ENCODE results near the gene GPBAR1. TPM values are rescaled to one million over a fixed set of nuclear protein-coding genes. Genes with fewer than 3 reads are reported as not detected.
A peak's percentile ranks its signal among the peaks of the same experiment; 100 is the strongest.

GPBAR1 gene
- total and polyA plus RNA-seq, 5 donors: 3.5 to 8.6 (median 5.6) TPM

GRCh38 chr2:218224186-218224585, 36.6 kb upstream of the GPBAR1 start:
- no peak for DNase-seq
- ATAC-seq: no peak
- Histone ChIP-seq H3K27me3 (ENCODE audit: control insufficient read depth, insufficient read depth) (no peaks in the 10 kb centered on the region), H3K9me3 (ENCODE audit: control insufficient read depth, low read length) (no peaks in the 10 kb centered on the region), H3K4me3 (ENCODE audit: low read length) (no peak overlapping the region), H3K27ac (ENCODE audit: low read length) (no peak overlapping the region), H3K4me1 (ENCODE audit: control insufficient read depth, insufficient read depth, low read length) (peaks cover 12% of the 10 kb centered on the region)
- intact Hi-C loops (cut with DNase I): no loop called here
- 53% methylated on average over 1 of the region's 1 CpG for WGBS

DNA sequence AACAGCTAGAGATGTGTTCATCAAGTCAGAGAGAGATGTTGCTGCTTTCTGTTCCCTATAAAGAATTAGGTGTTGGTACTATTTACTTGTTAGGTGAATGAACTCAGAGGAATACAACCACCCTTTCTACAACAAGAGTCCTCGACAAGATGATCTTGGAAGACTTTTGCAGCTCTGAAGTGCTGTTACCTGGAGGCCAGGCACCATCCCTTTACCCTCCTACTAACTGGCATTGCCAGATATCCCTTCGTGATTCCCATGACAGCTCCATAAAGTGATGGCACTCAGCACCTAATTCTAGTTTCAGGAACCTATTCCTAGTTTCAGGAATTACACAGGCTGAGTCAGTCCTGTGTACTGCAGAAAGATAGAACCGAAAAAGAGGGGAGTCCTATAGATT, 33.9 kb upstream of the GPBAR1 start:
- ATAC-seq: no peak
- no peak for DNase-seq

GRCh38 chr2:218228366-218229090, 32.3 kb upstream of the GPBAR1 start:
- intact Hi-C loops (cut with DNase I): no loop called here
- no peaks in the 10 kb centered on the region for H3K27me3 ChIP-seq (ENCODE audit: control insufficient read depth, insufficient read depth)
- peak overlapping the region; percentile 81 for H3K27ac ChIP-seq (ENCODE audit: low read length)
- WGBS: 84% methylated on average over 6 of the region's 6 CpGs
- no peak for ATAC-seq
- H3K9me3 ChIP-seq (ENCODE audit: control insufficient read depth, low read length): no peaks in the 10 kb centered on the region
- H3K4me3 ChIP-seq (ENCODE audit: low read length): no peak overlapping the region
- DNase-seq: no peak
- peaks cover 8% of the 10 kb centered on the region for H3K4me1 ChIP-seq (ENCODE audit: control insufficient read depth, insufficient read depth, low read length)

More for the DNA sequence above, 33.9 kb upstream of the GPBAR1 start:
- no peak overlapping the region for H3K27ac ChIP-seq (ENCODE audit: low read length)
- H3K27me3 ChIP-seq (ENCODE audit: control insufficient read depth, insufficient read depth): no peaks in the 10 kb centered on the region
- 88% methylated on average over 3 of the region's 3 CpGs for WGBS
- no peaks in the 10 kb centered on the region for H3K9me3 ChIP-seq (ENCODE audit: control insufficient read depth, low read length)
- intact Hi-C loops (cut with DNase I): no loop called here
- H3K4me3 ChIP-seq (ENCODE audit: low read length): no peak overlapping the region
- H3K4me1 ChIP-seq (ENCODE audit: control insufficient read depth, insufficient read depth, low read length): peaks cover 9% of the 10 kb centered on the region

GRCh38 chr2:218229239-218229638, 31.6 kb upstream of the GPBAR1 start:
- intact Hi-C loops (cut with DNase I): no loop called here
- H3K4me3 ChIP-seq (ENCODE audit: low read length): no peak overlapping the region

GRCh38 chr2:218229851-218230250, 31.0 kb upstream of the GPBAR1 start:
- Histone ChIP-seq H3K27ac (ENCODE audit: low read length) (no peak overlapping the region), H3K4me1 (ENCODE audit: control insufficient read depth, insufficient read depth, low read length) (peaks cover 8% of the 10 kb centered on the region), H3K27me3 (ENCODE audit: control insufficient read depth, insufficient read depth) (no peaks in the 10 kb centered on the region), H3K4me3 (ENCODE audit: low read length) (no peak overlapping the region), H3K9me3 (ENCODE audit: control insufficient read depth, low read length) (no peaks in the 10 kb centered on the region)
- DNase-seq (no peak), ATAC-seq (peak; percentile 38 to 64)
- intact Hi-C loops (cut with DNase I): no loop called here
- WGBS: 82% methylated on average over 4 of the region's 4 CpGs

More at GRCh38 chr2:218229239-218229638, 31.6 kb upstream of the GPBAR1 start:
- DNase-seq (no peak), ATAC-seq (peak; percentile 67 to 84)
- 13% methylated on average over 3 of the region's 3 CpGs for WGBS
- H3K27me3 ChIP-seq (ENCODE audit: control insufficient read depth, insufficient read depth): no peaks in the 10 kb centered on the region
- H3K27ac ChIP-seq (ENCODE audit: low read length): no peak overlapping the region
- H3K9me3 ChIP-seq (ENCODE audit: control insufficient read depth, low read length): no peaks in the 10 kb centered on the region
- peaks cover 8% of the 10 kb centered on the region for H3K4me1 ChIP-seq (ENCODE audit: control insufficient read depth, insufficient read depth, low read length)

- Histone ChIP-seq H3K27me3 (ENCODE audit: control insufficient read depth, insufficient read depth) (no peaks in the 10 kb centered on the region), H3K27ac (ENCODE audit: low read length) (no peak overlapping the region), H3K4me3 (ENCODE audit: low read length) (no peak overlapping the region), H3K4me1 (ENCODE audit: control insufficient read depth, insufficient read depth, low read length) (peaks cover 8% of the 10 kb centered on the region), H3K9me3 (ENCODE audit: control insufficient read depth, low read length) (no peaks in the 10 kb centered on the region)
- DNase-seq: no peak
- WGBS: 2% methylated on average over 1 of the region's 1 CpG
- peak; percentile 50 to 66 for ATAC-seq
- intact Hi-C loops (cut with DNase I): no loop called here
These were observed 29.9 kb upstream of the GPBAR1 start for GRCh38 chr2:218230882-218231281.

DNA sequence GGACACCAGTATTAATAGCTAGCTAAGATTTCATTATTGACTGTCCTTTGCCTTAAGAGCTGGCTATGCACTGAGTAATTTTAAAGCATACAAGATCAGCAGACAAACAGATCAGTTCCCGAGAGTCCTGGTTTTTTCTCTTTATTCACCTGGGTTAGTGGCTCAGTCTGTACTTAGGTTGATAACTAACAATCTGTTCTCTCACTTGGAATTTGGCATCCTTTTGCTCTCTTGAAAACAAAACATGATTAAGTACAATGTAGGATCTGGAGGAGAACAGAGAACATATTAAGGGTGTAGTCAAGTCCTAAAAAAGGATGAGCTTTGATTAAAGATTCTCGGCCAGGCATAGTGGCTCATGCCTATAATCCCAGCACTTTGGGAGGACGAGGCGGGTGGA, 27.3 kb upstream of the GPBAR1 start:
- ATAC-seq (no peak), DNase-seq (no peak)
- intact Hi-C loops (cut with DNase I): no loop called here
- Histone ChIP-seq H3K27ac (ENCODE audit: low read length) (no peak overlapping the region), H3K4me3 (ENCODE audit: low read length) (no peak overlapping the region), H3K4me1 (ENCODE audit: control insufficient read depth, insufficient read depth, low read length) (peaks cover 6% of the 10 kb centered on the region), H3K27me3 (ENCODE audit: control insufficient read depth, insufficient read depth) (no peaks in the 10 kb centered on the region), H3K9me3 (ENCODE audit: control insufficient read depth, low read length) (no peaks in the 10 kb centered on the region)
- 92% methylated on average over 4 of the region's 4 CpGs for WGBS

- intact Hi-C loops (cut with DNase I): no loop called here
- Histone ChIP-seq H3K27ac (ENCODE audit: low read length) (no peak overlapping the region), H3K4me1 (ENCODE audit: control insufficient read depth, insufficient read depth, low read length) (peaks cover 4% of the 10 kb centered on the region), H3K27me3 (ENCODE audit: control insufficient read depth, insufficient read depth) (no peaks in the 10 kb centered on the region), H3K4me3 (ENCODE audit: low read length) (no peak overlapping the region), H3K9me3 (ENCODE audit: control insufficient read depth, low read length) (no peaks in the 10 kb centered on the region)
- ATAC-seq: no peak
- no peak for DNase-seq
- WGBS: 59% methylated on average over 3 of the region's 3 CpGs
These were observed 26.3 kb upstream of the GPBAR1 start for GRCh38 chr2:218234521-218234920.

DNA sequence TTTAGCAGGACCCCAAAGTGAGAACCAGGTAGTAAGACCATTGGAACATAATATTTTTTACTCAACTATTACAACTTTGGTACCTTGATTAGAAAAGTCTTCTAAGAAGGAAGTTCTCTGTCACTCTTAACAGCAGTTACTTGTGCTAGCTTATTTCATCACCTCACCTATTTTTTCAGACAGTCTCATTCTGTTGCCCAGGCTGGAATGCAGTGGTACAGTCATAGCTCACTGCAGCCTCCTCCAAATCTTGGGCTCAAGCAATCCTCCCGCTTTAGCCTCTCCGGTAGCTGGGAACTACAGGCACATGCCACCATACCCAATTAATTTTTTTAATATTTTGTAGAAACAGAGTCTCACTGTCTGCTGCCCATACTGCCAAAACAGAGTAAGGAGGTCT, 25.8 kb upstream of the GPBAR1 start:
- Histone ChIP-seq H3K9me3 (ENCODE audit: control insufficient read depth, low read length) (no peaks in the 10 kb centered on the region), H3K4me3 (ENCODE audit: low read length) (no peak overlapping the region), H3K27ac (ENCODE audit: low read length) (no peak overlapping the region), H3K4me1 (ENCODE audit: control insufficient read depth, insufficient read depth, low read length) (peaks cover 4% of the 10 kb centered on the region), H3K27me3 (ENCODE audit: control insufficient read depth, insufficient read depth) (no peaks in the 10 kb centered on the region)
- intact Hi-C loops (cut with DNase I): no loop called here
- 97% methylated on average over 2 of the region's 2 CpGs for WGBS
- ATAC-seq (no peak), DNase-seq (no peak)

DNA sequence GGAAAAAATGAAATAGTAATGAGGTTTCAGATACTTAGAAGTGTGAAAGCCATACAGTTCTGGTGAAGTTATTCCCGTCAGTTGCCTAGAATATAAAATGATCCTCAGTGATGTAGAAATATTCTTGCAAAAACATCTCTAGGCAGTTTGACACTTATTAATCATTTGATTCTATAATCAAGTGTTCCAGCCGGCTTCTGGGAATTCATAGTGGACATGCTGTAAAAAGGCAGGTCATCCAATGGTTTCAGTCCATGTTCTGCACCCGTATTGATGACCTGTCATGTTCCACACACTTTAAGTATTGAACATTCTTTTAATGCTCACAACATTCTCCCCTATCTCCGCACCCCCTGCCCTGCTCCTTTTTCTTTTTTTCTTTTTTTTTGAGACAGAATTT, 24.0 kb upstream of the GPBAR1 start:
- Histone ChIP-seq H3K27me3 (ENCODE audit: control insufficient read depth, insufficient read depth) (no peaks in the 10 kb centered on the region), H3K9me3 (ENCODE audit: control insufficient read depth, low read length) (no peaks in the 10 kb centered on the region), H3K4me3 (ENCODE audit: low read length) (no peak overlapping the region), H3K27ac (ENCODE audit: low read length) (no peak overlapping the region), H3K4me1 (ENCODE audit: control insufficient read depth, insufficient read depth, low read length) (no peaks in the 10 kb centered on the region)
- ATAC-seq (no peak), DNase-seq (no peak)
- 92% methylated on average over 4 of the region's 4 CpGs for WGBS
- intact Hi-C loops (cut with DNase I): no loop called here

- H3K27me3 ChIP-seq (ENCODE audit: control insufficient read depth, insufficient read depth): no peaks in the 10 kb centered on the region
- no peaks in the 10 kb centered on the region for H3K9me3 ChIP-seq (ENCODE audit: control insufficient read depth, low read length)
- ATAC-seq (no peak), DNase-seq (no peak)
- H3K27ac ChIP-seq (ENCODE audit: low read length): no peak overlapping the region
- intact Hi-C loops (cut with DNase I): no loop called here
- 89% methylated on average over 1 of the region's 1 CpG for WGBS
- no peaks in the 10 kb centered on the region for H3K4me1 ChIP-seq (ENCODE audit: control insufficient read depth, insufficient read depth, low read length)
- H3K4me3 ChIP-seq (ENCODE audit: low read length): no peak overlapping the region
These were observed 21.9 kb upstream of the GPBAR1 start for GRCh38 chr2:218238887-218239286.

DNA sequence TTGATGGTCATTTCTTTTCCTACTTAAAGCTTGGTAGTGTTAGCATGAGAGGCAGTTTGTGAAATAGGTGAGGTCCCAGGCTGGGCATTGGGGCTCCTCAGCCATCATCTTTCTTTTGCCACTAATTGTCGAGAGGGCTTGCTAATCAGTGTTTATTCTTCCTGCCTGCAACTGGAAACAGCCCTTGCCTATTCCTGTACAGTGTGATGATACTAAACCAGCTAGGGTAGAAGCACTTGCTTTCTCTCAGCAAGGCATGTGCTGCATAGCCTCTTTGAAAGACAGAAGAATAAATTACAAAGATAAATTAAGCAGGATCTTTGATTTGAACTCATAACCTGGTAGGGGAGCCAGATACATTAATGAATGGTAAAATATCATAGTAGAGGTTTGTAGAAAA, 16.6 kb upstream of the GPBAR1 start:
- H3K9me3 ChIP-seq (ENCODE audit: control insufficient read depth, low read length): no peaks in the 10 kb centered on the region
- H3K27ac ChIP-seq (ENCODE audit: low read length): peak overlapping the region; percentile 41
- no peak for DNase-seq
- ATAC-seq: no peak
- 42% methylated on average over 1 of the region's 1 CpG for WGBS
- H3K27me3 ChIP-seq (ENCODE audit: control insufficient read depth, insufficient read depth): no peaks in the 10 kb centered on the region
- no peak overlapping the region for H3K4me3 ChIP-seq (ENCODE audit: low read length)
- intact Hi-C loops (cut with DNase I): no loop called here
- no peaks in the 10 kb centered on the region for H3K4me1 ChIP-seq (ENCODE audit: control insufficient read depth, insufficient read depth, low read length)
